ENCODE measurements around the gene THADA.
"Not testable (repeated sequence)": the region's sequence is repeated elsewhere in the genome, so short reads cannot be mapped to it uniquely, and the experiment has no call there.

The THADA gene

GRCh38 chr2:43604674-43605073 is 8.8 kb upstream of the THADA start:
- in situ Hi-C loops (cut with HindIII; ENCODE audit: low sequenced_read_pairs), result loop anchor here (25.0 kb wide), 1 partner anchor 108 kb away; no protein-coding TSS in a partner anchor

DNA sequence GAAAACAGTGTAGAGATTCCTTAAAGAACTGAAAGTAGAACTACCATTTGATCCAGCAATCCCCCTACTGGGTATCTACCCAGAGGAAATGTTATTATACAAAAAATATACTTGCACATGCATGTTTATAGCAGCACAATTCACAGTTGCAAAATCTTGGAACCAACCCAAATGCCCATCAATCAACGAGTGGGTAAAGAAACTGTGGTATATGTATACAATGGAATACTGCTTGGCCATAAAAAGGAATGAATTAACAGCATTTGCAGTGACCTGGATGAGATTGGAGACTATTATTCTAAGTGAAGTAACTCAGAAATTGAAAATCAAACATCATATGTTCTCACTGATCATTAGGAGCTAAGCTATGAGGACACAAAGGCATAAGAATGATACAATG is 4.8 kb upstream of the THADA start:
- in situ Hi-C loops (cut with HindIII; ENCODE audit: low sequenced_read_pairs), result loop anchor here (25.0 kb wide), 1 partner anchor 112 kb away; no protein-coding TSS in a partner anchor

DNA sequence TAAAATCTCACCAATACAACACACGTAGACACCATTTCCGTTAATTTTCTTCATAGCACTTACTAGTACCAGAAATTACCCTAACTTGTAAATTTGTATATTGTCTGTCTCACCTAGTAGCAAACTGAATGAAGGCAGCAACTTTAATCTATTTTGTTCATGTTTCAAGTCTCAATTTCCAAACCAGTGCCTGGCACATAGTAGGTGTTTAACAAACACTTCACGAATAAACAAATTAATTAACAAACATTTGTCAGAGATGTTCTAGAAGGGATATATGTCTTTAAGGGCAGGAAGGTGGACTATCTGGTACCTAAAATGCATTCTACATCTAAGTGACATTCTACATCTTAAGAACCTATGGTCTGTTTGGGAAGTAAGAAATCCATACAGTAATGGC is 963 bp downstream of the THADA start:
- in situ Hi-C loops (cut with HindIII; ENCODE audit: low sequenced_read_pairs), result no loop called here

- in situ Hi-C loops (cut with HindIII; ENCODE audit: low sequenced_read_pairs), result no loop called here
Measured at GRCh38 chr2:43593254-43593653, 2.6 kb downstream of the THADA start.

- in situ Hi-C loops (cut with HindIII; ENCODE audit: low sequenced_read_pairs), result no loop called here
Measured at GRCh38 chr2:43592443-43592842, 3.4 kb downstream of the THADA start.

- in situ Hi-C loops (cut with HindIII; ENCODE audit: low sequenced_read_pairs), result no loop called here
Measured at GRCh38 chr2:43585708-43586107, 10.1 kb downstream of the THADA start.

DNA sequence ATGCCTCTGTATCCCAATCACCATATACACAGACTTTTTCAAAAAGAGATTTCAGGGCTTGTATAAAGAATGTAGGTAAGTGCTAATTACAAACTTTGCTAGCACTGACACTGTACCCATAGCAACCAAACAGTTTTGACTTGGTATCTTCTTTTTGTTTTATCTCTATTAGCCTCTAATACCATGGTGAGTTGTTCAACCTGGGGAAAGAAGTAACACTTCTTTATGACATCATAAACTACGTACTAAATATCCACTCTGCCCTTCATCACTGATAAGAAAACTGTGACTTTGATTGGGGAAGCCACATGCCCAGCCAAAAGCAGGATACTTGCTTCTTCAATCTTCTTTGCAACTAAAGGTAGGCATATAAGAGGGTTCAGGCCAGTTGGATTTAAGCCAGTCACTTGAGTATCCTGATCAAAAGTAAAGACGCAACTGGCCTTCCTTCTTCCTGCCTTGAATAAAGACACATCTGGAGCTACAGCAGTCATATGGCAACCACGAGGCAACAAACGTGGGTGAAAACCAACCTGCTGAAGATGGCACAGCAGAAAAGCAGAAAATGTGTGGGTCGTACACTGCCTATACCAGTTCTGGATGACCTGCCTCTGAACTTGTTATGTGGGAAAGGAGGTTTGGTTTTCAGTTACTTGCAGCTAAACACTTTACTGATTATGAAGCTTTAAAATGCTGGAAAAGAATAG is 16.4 kb downstream of the THADA start:
- in situ Hi-C loops (cut with HindIII; ENCODE audit: low sequenced_read_pairs), result no loop called here

- in situ Hi-C loops (cut with HindIII; ENCODE audit: low sequenced_read_pairs), result no loop called here
Measured at GRCh38 chr2:43576981-43577892, 18.6 kb downstream of the THADA start.

DNA sequence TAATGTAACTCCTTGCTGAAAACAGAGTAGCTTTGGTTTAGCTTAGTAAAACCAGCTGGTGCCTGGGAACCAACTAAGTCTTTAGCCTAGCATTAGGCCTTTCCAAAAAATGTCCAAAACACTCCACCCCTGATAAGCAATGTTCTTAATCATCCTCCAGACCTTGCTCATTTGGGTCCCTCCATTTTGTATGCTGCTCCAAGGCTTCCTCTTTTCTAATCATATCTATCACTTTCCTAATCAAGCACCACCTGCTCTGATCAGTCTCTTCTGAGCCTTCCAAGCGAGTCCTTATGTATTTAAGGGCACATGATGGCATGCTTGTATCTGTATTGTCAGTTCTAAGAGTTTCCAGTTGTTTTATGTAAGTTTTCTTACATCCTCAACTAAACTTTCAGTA is 23.6 kb downstream of the THADA start:
- in situ Hi-C loops (cut with HindIII; ENCODE audit: low sequenced_read_pairs), result no loop called here

DNA sequence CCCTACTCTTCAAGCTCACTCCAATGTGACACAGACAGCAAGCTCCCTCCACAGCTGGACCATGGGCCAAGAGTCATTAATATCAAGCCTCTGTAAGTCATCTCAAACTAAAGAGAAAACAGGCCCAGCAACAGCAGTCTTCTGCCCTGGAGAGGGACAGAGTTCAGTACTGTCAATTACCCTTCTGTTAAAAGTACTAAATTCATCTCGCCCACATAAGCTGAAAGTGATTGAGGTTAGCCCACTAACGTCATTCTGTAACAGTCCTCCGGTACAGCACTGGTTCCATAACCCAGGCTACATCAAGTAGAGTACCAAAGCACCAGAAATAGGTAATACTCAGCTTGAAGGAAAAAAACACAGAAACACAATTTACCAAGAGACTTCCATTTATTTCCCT is 25.9 kb downstream of the THADA start:
- in situ Hi-C loops (cut with HindIII; ENCODE audit: low sequenced_read_pairs), result no loop called here

DNA sequence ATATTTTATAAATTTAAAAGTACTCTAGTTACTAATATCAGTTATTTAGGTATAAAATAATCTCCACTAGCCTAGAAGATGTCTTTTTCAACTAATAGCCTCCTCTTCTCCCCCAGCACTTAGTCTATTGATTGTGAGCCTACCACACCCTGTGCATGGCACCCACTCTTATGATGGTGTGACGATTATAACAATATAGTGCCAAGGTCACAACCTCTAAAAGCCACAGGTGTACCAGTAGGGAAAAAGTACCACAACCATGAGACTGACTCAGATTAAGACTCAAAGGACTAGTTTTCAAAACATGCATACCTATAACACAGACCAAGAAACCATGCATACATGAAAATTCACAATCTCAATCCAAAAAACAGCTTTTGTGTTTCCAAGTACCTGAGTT is 27.6 kb downstream of the THADA start:
- in situ Hi-C loops (cut with HindIII; ENCODE audit: low sequenced_read_pairs), result no loop called here

- in situ Hi-C loops (cut with HindIII; ENCODE audit: low sequenced_read_pairs), result no loop called here
Measured at GRCh38 chr2:43566461-43566729, 29.4 kb downstream of the THADA start.

DNA sequence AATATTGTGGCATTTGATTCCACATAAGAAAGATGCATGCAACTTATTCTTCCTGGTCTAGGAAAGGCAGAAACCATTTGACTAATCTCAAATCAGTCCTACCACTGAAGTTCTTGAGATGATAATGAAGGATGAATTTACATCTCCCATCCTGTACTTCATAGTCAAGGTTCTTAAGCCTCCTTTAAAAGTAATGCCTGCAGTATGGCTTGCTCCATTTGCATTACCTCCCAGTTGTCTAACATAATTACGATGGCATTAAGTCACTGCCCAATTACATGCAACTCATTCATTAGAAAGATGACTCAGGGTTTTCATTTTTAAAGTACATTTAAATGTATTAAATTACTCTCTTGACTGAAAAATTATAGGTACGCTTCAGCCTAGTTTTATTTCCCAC is 32.2 kb downstream of the THADA start:
- in situ Hi-C loops (cut with HindIII; ENCODE audit: low sequenced_read_pairs), result no loop called here

GRCh38 chr2:43560231-43560547 is 35.6 kb downstream of the THADA start:
- in situ Hi-C loops (cut with HindIII; ENCODE audit: low sequenced_read_pairs), result no loop called here

DNA sequence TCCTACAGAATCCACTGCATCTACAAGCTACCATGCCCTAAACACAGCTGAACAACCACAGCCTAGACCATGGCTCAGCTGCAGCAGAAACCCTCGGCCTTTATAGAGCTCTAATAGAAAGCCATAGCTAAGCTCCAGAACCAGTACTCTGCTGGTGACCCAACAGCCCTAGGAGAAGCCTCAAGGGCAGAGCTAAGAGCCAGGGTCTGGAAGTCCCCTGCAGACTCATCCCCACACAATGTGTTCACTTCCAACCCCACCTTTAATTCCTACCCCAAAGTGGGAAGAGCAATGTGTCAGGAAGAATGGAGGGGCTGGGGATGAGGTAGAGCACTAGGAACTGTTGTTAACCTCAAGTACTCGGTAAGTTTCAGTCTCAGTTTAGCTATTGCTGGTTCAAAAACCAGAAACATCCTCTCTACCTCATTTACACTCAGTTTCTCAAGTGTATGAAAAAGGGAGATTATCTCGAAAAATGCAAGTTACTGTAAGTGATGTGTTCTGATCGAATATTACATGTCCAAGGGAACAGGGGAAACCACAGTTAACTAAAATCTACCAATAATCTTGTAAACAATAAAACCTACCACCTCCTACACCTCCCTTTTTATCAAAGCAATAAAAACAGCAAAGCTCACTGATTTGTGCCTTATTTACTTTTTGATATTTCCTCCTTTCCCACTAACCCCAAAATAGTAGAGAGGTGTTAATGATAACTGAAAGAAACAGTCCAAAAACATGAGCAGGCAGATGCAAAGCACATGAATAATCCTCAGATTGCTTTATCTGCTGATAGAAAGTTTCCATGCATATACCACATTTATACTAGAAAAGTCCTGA is 36.2 kb downstream of the THADA start:
- in situ Hi-C loops (cut with HindIII; ENCODE audit: low sequenced_read_pairs), result no loop called here

- in situ Hi-C loops (cut with HindIII; ENCODE audit: low sequenced_read_pairs), result no loop called here
Measured at GRCh38 chr2:43557196-43557595, 38.6 kb downstream of the THADA start.

DNA sequence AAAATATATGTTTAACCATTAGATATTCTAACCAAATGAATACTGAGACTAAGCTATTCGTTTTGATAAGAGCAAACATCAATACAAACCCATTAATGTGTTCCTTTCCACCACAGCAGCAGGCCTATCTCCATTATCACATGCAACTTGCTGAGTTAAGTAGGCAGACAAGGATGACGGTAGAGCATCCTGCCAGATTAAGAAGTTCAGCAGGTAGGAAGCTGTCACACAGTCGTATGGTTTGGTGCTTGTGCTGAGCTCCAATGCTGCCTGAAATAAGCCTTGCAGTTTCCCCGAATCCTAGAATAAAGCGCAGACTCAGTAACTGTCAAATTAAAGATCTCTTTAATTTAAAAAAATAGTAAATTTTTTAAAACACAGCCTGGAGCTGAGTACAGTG is 39.6 kb downstream of the THADA start:
- in situ Hi-C loops (cut with HindIII; ENCODE audit: low sequenced_read_pairs), result no loop called here

GRCh38 chr2:43553341-43553855 is 42.4 kb downstream of the THADA start:
- in situ Hi-C loops (cut with HindIII; ENCODE audit: low sequenced_read_pairs), result no loop called here

- in situ Hi-C loops (cut with HindIII; ENCODE audit: low sequenced_read_pairs), result no loop called here
Measured at GRCh38 chr2:43551990-43552389, 43.8 kb downstream of the THADA start.

- in situ Hi-C loops (cut with HindIII; ENCODE audit: low sequenced_read_pairs), result not testable (repeated sequence)
Measured at GRCh38 chr2:43548381-43548780, 47.5 kb downstream of the THADA start.

- in situ Hi-C loops (cut with HindIII; ENCODE audit: low sequenced_read_pairs), result no loop called here
Measured at GRCh38 chr2:43542285-43542933, 53.4 kb downstream of the THADA start.

All from endothelial cell of hepatic sinusoid (primary cell).